GM19099 (cell line): ENCODE data around the gene CENPT.

Source experiments
- POLR2A ChIP-seq: IDR thresholded peaks from 3 replicates; pipeline ENCODE4 v1.6.1; 2011; ENCODE audit warnings: low read depth; ENCODE audit not compliant: insufficient read length; ENCODE audit errors: extremely low read depth

CENPT gene

GRCh38 chr16:67842509-67843342, 4.8 kb downstream of the CENPT start:
- peak; percentile 11 for TF ChIP-seq POLR2A

DNA sequence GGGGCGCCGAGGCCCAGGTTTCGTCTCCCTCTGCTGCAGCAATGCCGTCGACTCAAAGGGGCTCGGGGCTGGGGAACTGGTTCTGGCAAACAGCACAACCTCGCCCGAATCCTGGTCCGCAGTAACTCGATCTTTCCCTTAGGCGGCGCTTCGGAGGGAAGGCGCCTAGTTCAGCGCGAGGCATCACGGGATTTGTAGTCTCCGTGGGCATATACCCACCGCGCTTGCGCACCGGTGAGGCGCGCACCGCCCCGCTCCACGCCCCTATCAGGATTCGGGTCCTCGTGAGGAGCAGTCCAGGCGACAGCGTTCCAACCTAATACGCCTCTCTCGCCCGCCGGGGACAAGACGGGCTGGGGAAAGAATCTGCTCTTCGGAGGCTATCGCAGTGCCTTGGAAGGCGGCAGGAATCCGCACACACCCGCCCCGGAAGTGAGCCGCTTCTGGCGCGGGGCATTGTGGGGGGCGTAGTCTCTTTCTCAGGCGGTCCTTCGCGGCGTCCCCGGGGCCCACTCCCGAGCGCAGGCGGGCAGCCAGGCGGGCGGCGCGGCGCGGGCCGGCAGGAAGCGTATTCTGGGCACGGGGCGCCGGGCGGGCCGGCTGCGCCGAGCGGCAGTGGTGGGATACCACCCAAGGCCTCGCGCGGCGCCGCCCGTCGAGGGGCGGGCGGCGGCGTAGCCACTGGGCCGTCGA, 5.5 kb downstream of the CENPT start, which contains the start of gene THAP11:
THAP11 (plus strand) TSS at position 505 of the 693 bp plus-strand sequence. CDS start 235 bp downstream, outside the sequence.
- TF ChIP-seq POLR2A, result peak; percentile 42

DNA sequence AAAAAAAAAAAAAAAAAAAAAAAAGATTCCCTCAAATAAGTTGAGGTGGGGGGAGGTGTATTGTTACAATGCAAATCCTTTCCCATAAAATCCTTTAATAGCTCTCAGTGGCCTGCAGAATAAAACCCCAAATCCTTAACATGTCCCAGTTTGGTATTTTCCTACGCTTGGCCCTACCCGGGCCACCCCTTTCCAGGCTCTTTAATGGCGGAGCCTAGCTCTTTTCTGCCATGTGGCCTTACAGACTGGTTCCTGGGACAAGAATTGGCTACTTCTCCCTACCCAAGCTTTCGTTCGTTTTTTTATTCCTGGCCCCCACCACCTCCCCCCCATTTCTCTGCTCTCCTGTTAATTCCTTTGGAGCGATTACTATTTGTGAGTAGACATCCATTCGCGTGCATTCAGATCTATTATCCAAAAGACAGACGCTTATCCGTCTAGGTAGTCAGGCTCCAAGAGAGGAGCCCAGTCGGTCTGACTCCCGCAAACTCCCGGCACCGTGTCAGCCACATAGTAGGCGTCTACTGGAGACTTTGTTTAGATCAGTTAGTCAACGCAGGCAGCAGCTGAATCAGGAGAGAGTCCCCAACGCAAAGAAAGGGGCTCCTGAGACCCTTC, 6.2 kb downstream of the CENPT start:
- no peak for TF ChIP-seq POLR2A

GRCh38 chr16:67837811-67838210, 9.7 kb downstream of the CENPT start:
- no peak for TF ChIP-seq POLR2A

DNA sequence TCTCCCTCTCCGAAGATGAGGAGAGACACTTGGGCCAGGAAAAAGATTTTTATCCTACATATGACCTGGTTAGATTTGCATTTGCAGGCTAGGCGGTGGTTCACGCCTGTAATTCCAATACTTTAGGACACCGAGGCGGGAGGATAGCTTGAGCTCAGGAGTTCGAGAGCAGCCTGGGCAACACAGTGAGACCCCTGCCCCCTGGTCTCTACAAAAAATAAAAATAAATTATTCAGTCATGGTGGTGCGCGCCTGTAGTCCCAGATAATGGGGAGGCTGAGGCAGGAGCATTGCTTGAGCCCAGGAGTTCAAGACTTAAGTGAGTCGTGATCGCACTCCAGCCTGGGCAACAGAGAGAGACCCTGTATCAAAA, 13.3 kb downstream of the CENPT start:
- TF ChIP-seq POLR2A, result no peak

GRCh38 chr16:67833415-67834241, 13.9 kb downstream of the CENPT start:
- TF ChIP-seq POLR2A, result peak; percentile 88

- no peak for TF ChIP-seq POLR2A
Observed at GRCh38 chr16:67833030-67833414, 14.5 kb downstream of the CENPT start.

- no peak for TF ChIP-seq POLR2A
Observed at GRCh38 chr16:67828651-67829050, 18.8 kb downstream of the CENPT start.

DNA sequence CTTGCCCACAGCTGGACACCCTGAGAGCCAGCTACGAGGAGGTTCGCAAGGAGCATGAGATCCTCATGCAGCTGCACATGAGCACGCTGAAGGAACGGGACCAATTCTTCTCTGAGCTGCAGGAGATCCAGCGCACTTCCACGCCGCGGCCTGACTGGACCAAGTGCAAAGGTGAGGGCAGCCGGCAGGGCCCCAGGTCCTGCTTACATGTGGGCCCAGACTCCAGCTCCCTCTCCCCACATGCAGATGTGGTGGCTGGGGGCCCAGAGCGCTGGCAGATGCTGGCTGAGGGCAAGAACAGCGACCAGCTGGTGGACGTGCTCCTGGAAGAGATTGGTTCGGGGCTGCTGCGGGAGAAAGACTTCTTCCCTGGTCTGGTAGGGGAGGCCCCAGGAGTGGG, 21.6 kb downstream of the CENPT start:
- no peak for TF ChIP-seq POLR2A

- TF ChIP-seq POLR2A, result no peak
Observed at GRCh38 chr16:67825119-67825518, 22.4 kb downstream of the CENPT start.

DNA sequence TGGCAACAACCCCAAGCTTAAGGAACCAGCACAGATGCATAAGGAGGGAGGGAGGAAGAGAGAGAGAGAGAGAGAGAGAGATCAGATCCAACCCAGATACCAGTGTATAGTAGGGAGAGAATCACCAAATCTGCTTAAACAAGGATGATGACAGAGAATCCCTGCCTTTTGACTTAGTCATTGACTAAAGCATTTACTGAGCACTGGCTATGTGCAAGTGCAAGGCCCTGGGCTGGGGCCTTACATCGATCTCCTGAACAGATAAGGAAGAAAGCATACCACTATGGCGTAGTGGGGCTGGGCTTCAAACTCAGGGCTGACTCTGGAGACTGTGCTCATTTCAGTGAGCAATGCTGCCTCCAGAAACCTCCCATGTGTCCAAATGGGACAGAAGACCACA, 25.0 kb downstream of the CENPT start:
- no peak for TF ChIP-seq POLR2A

- no peak for TF ChIP-seq POLR2A
Observed at GRCh38 chr16:67820608-67821259, 26.8 kb downstream of the CENPT start.

GRCh38 chr16:67814567-67814966, 32.9 kb downstream of the CENPT start:
- no peak for TF ChIP-seq POLR2A

DNA sequence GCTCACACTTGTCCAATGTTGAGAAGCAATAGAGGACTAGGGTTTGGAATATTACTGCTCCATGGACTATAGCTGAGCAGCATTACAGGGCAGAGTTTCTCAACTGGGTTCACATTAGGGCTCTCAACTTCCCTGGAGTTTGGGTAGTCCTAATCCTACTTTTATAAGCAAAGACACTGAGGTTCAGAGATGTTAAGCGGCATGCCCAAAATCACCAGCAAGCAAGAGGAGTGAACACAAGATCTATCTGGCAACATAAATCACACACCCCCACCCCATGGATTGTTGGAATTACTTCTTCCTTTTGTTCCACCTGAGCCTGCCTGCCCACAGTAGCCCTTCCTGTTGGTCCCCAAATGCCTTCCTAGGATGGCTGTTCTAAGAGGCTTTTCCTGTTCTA, 35.6 kb downstream of the CENPT start:
- TF ChIP-seq POLR2A, result no peak
